IMR-90 (cell line): ENCODE data around the gene RAVER1. TPM values are rescaled to one million over a fixed set of nuclear protein-coding genes. Genes with fewer than 3 reads are reported as not detected.

Experiments
- ATAC-seq: fragments of 200-7000 bp; cut with Tn5 transposase; 2 replicates; pipeline ENCODE4 v1.9.1; 2020; ENCODE audit warnings: low read depth, mild to moderate bottlenecking, moderate library complexity
- BruUV-seq: library from RNA; stranded (reverse); fragments of 400-500 nt; replicated peaks from 2 replicates; lab custom pipeline; 2021; lab: Mats Ljungman, UMichigan
- CTCF ChIA-PET: fragments of 300-600 bp; formaldehyde crosslinking; extraction: SDS; loops from one replicate; lab custom pipeline; 2021; ENCODE audit warnings: antibody characterized with exemption; lab: Yijun Ruan, JAX
- POLR2A ChIA-PET: fragments of 300-600 bp; sonication (Branson Sonifier 250); formaldehyde crosslinking; loops from one replicate; lab custom pipeline; 2022; ENCODE audit warnings: antibody characterized with exemption; ENCODE audit not compliant: unreplicated experiment; lab: Charles Lee
- DNase-seq: peaks from one replicate; pipeline ENCODE4 v3.0.0; 2013
- H2AFZ ChIP-seq: replicated peaks from 2 replicates; pipeline ENCODE3; 2013; ENCODE audit warnings: low read length, mild to moderate bottlenecking; ENCODE audit not compliant: poor library complexity
- H2AK5ac ChIP-seq: 2 replicates; pipeline ENCODE4 v1.6.1; 2013; ENCODE audit warnings: low read depth, low read length, inconsistent platforms
- H2AK9ac ChIP-seq: replicated peaks from 2 replicates; pipeline ENCODE3; 2013; ENCODE audit warnings: mild to moderate bottlenecking, low read depth, low read length, moderate library complexity; ENCODE audit not compliant: poor library complexity
- H2BK120ac ChIP-seq: 2 replicates; pipeline ENCODE4 v1.6.1; 2013; ENCODE audit warnings: low read depth, low read length, inconsistent platforms
- H2BK15ac ChIP-seq: 3 replicates; pipeline ENCODE4 v1.6.1; 2013; ENCODE audit warnings: low read depth, low read length, inconsistent platforms
- H2BK20ac ChIP-seq: 2 replicates; pipeline ENCODE4 v1.6.1; 2013; ENCODE audit warnings: low read depth, mild to moderate bottlenecking, inconsistent platforms, low read length, moderate library complexity
- H2BK5ac ChIP-seq: 2 replicates; pipeline ENCODE4 v1.6.1; 2013; ENCODE audit warnings: mild to moderate bottlenecking, low read depth, low read length, inconsistent platforms; ENCODE audit not compliant: poor library complexity, severe bottlenecking
- H3K14ac ChIP-seq: replicated peaks from 2 replicates; pipeline ENCODE4 v1.6.1; 2013; ENCODE audit warnings: low read depth, low read length, inconsistent platforms
- H3K18ac ChIP-seq: 2 replicates; pipeline ENCODE4 v1.6.1; 2013; ENCODE audit warnings: low read depth, low read length, control low read depth
- H3K23ac ChIP-seq: 2 replicates; pipeline ENCODE4 v1.6.1; 2013; ENCODE audit warnings: low read depth, low read length, inconsistent platforms
- H3K27ac ChIP-seq: 2 replicates; pipeline ENCODE4 v1.5.1; 2013; ENCODE audit warnings: mild to moderate bottlenecking, control low read depth, low read length; ENCODE audit not compliant: insufficient read depth
- H3K27me3 ChIP-seq: 2 replicates; pipeline ENCODE4 v1.6.1; 2013; ENCODE audit warnings: low read length; ENCODE audit not compliant: control insufficient read depth, insufficient read depth
- H3K36me3 ChIP-seq: 2 replicates; pipeline ENCODE4 v1.6.1; 2013; ENCODE audit warnings: low read length, mixed read lengths; ENCODE audit not compliant: control insufficient read depth, insufficient read depth
- H3K4ac ChIP-seq: 2 replicates; pipeline ENCODE4 v1.6.1; 2013; ENCODE audit warnings: low read depth, low read length, inconsistent platforms
- H3K4me1 ChIP-seq: 2 replicates; pipeline ENCODE4 v1.6.1; 2013; ENCODE audit warnings: low read length, mixed read lengths; ENCODE audit not compliant: control insufficient read depth, insufficient read depth
- H3K4me2 ChIP-seq: 2 replicates; pipeline ENCODE4 v1.6.1; 2013; ENCODE audit warnings: low read depth, mild to moderate bottlenecking, control low read depth, low read length, moderate library complexity
- H3K4me3 ChIP-seq: 2 replicates; pipeline ENCODE4 v1.5.1; 2013; ENCODE audit warnings: low read depth, mild to moderate bottlenecking, control low read depth, low read length, moderate library complexity; ENCODE audit not compliant: insufficient read depth
- H3K56ac ChIP-seq: 2 replicates; pipeline ENCODE4 v1.6.1; 2013; ENCODE audit warnings: low read length, inconsistent platforms; ENCODE audit not compliant: insufficient read depth; ENCODE audit errors: extremely low read depth
- H3K79me1 ChIP-seq, 2 experiments: 2 replicates each; pipeline ENCODE4 v1.6.1; 2013; ENCODE audit warnings: low read length in 2 of 2, inconsistent platforms in 1 of 2, low read depth in 1 of 2
- H3K9ac ChIP-seq: 2 replicates; pipeline ENCODE4 v1.6.1; 2013; ENCODE audit warnings: low read depth, low read length, control low read depth
- H3K9me1 ChIP-seq: 2 replicates; pipeline ENCODE4 v1.6.1; 2013; ENCODE audit warnings: low read length, inconsistent platforms; ENCODE audit not compliant: insufficient read depth
- H3K9me3 ChIP-seq: 2 replicates; pipeline ENCODE4 v1.6.1; 2013; ENCODE audit warnings: low read length; ENCODE audit not compliant: control insufficient read depth, insufficient read depth
- H4K20me1 ChIP-seq: 2 replicates; pipeline ENCODE4 v1.6.1; 2013; ENCODE audit warnings: low read length, inconsistent platforms; ENCODE audit not compliant: insufficient read depth
- H4K5ac ChIP-seq: 2 replicates; pipeline ENCODE4 v1.6.1; 2013; ENCODE audit warnings: mild to moderate bottlenecking, low read depth, low read length, control low read depth
- H4K8ac ChIP-seq, 2 experiments: 2 replicates each; pipeline ENCODE4 v1.6.1; 2013; ENCODE audit warnings: low read depth in 2 of 2, low read length in 2 of 2, control low read depth in 1 of 2, inconsistent platforms in 1 of 2
- H4K91ac ChIP-seq: 2 replicates; pipeline ENCODE4 v1.6.1; 2013; ENCODE audit warnings: low read depth, low read length, inconsistent platforms; ENCODE audit not compliant: insufficient read depth
- BHLHE40 ChIP-seq: fragments of 150-350 bp; IDR thresholded peaks from 2 replicates; pipeline ENCODE4 v1.6.1; 2016; ENCODE audit warnings: mild to moderate bottlenecking, low read depth, low read length
- CHD1 ChIP-seq: IDR thresholded peaks from 2 replicates; pipeline ENCODE4 v1.6.1; 2012; ENCODE audit warnings: low read depth, low read length, improper control_type of control experiment
- CTCF ChIP-seq: conservative IDR thresholded peaks from 2 replicates; pipeline ENCODE4 v1.5.1; 2012; ENCODE audit warnings: mild to moderate bottlenecking, low read depth, low read length, improper control_type of control experiment
- FOS ChIP-seq: fragments of 150-350 bp; IDR thresholded peaks from 2 replicates; pipeline ENCODE4 v1.6.1; 2016; ENCODE audit warnings: low read depth, low read length
- MAFK ChIP-seq: IDR thresholded peaks from 2 replicates; pipeline ENCODE4 v1.6.1; 2012; ENCODE audit warnings: low read depth, low read length, improper control_type of control experiment
- MAZ ChIP-seq: IDR thresholded peaks from 2 replicates; pipeline ENCODE4 v1.6.1; 2012; ENCODE audit warnings: low read depth, mild to moderate bottlenecking, low read length, improper control_type of control experiment, moderate library complexity, borderline replicate concordance
- MXI1 ChIP-seq: IDR thresholded peaks from 2 replicates; pipeline ENCODE4 v1.6.1; 2012; ENCODE audit warnings: low read depth, mild to moderate bottlenecking, low read length, moderate library complexity, borderline replicate concordance
- NFE2L2 ChIP-seq: fragments of 150-350 bp; IDR thresholded peaks from 2 replicates; pipeline ENCODE4 v1.6.1; 2016; ENCODE audit warnings: low read depth, mild to moderate bottlenecking, low read length
- SMC3 ChIP-seq: fragments of 150-350 bp; IDR thresholded peaks from 2 replicates; pipeline ENCODE4 v1.6.1; 2016; ENCODE audit warnings: low read depth, mild to moderate bottlenecking, antibody characterized with exemption, low read length, moderate library complexity
- USF2 ChIP-seq: fragments of 150-350 bp; IDR thresholded peaks from 2 replicates; pipeline ENCODE4 v1.6.1; 2017; ENCODE audit warnings: mild to moderate bottlenecking, antibody characterized with exemption, low read length, low read depth
- WGBS, 2 experiments: methylation state at CpG; one replicate each; pipeline versions ENCODE4 v1.1.5 to v1.1.7; 2013; ENCODE audit warnings: missing lambda C conversion rate in 2 of 2; ENCODE audit not compliant: insufficient read length in 1 of 2; ENCODE audit errors: extremely low coverage in 2 of 2; 5-methylcytosine and 5-hydroxymethylcytosine counted together
- dilution Hi-C: fragments of 300-500 bp; cut with HindIII; formaldehyde crosslinking; loops from one replicate; pipeline ENCODE4 v1.14.3; 2018; ENCODE audit warnings: low sequenced_read_pairs; ENCODE audit not compliant: unreplicated experiment
- in situ Hi-C: fragments of 300-500 bp; cut with MboI; formaldehyde crosslinking; loops from 3 replicates; pipeline ENCODE4 v1.14.3; 2019; ENCODE audit warnings: low sequenced_read_pairs, inconsistent platforms, mixed read lengths
- intact Hi-C: fragments of 100-400 bp; cut with micrococcal nuclease; formaldehyde crosslinking; loops from 2 replicates; pipeline ENCODE4 v1.10.0; 2022
- polyA plus RNA-seq, 3 experiments: library from polyadenylated mRNA; depleted of rRNA; stranded (reverse); fragments of >200 nt; gene quantifications; 2 replicates each; pipeline ENCODE4 v1.2.3, GENCODE V29; 2012; ENCODE audit warnings: low replicate concordance in 1 of 3
- total RNA-seq: library from RNA; depleted of rRNA; stranded (reverse); fragments of >200 nt; gene quantifications from 2 replicates; pipeline ENCODE4 v1.2.3, GENCODE V29; 2012

Gene RAVER1
- total and polyA plus RNA-seq, 2 of the 4 experiments (the other 2 are of a cell fraction) = 2.7 to 18.1 TPM

GRCh38 chr19:10320602-10321416 lies 12.5 kb downstream of the RAVER1 start (continued):
- TF ChIP-seq USF2 = no peak

- Histone ChIP-seq H3K4me1 (no peaks in the 10 kb centered on the region), H2BK5ac (no peak overlapping the region), H2AFZ (no peak overlapping the region), H3K23ac (no peak overlapping the region), H3K9me3 (no peaks in the 10 kb centered on the region), H3K27me3 (no peaks in the 10 kb centered on the region), H3K9ac (no peak overlapping the region), H2AK9ac (no peak overlapping the region), H3K27ac (no peak overlapping the region), H4K91ac (no peak overlapping the region), H2BK20ac (no peak overlapping the region), H3K36me3 (peaks cover 51% of the 10 kb centered on the region), H2AK5ac (no peak overlapping the region), H3K79me1 (peaks cover 16 to 20% of the 10 kb centered on the region in 2 experiments), H3K56ac (no peak overlapping the region), H4K20me1 (peaks cover 9% of the 10 kb centered on the region; the same call in 1 of the 2 replicates), H3K4me3 (no peak overlapping the region), H3K18ac (no peak overlapping the region), H2BK120ac (no peak overlapping the region), H4K8ac (no peak overlapping the region), H3K4me2 (no peak overlapping the region), H3K14ac (no peak overlapping the region), H3K9me1 (peaks cover 7% of the 10 kb centered on the region; the same call in 1 of the 2 replicates), H4K5ac (no peak overlapping the region), H2BK15ac (no peak overlapping the region), H3K4ac (no peak overlapping the region)
- DNase-seq (no peak), ATAC-seq (no peak)
- ChIA-PET POLR2A (no interaction called here), CTCF (no interaction called here)
- intact Hi-C loops = no loop called here
- WGBS, 2 experiments = 94% methylated on average over 6 of the region's 13 CpGs; no CpG with 5 or more reads in 1 of the 2 experiments
- in situ Hi-C loops = no loop called here
- dilution Hi-C loops = no loop called here
- no TSS peak for BruUV-seq
- TF ChIP-seq MAZ = no peak
- TF ChIP-seq MAFK = no peak
- TF ChIP-seq CTCF = no peak
- TF ChIP-seq MXI1 = no peak
- TF ChIP-seq SMC3 = no peak
- TF ChIP-seq BHLHE40 = no peak
- TF ChIP-seq CHD1 = no peak
- TF ChIP-seq USF2 = no peak
- TF ChIP-seq NFE2L2 = no peak
- TF ChIP-seq FOS = no peak
These were observed 14.3 kb downstream of the RAVER1 start for GRCh38 chr19:10318807-10319682.
